8988T (cell line): ENCODE results near the gene PIAS1.
A peak's percentile ranks its signal among the peaks of the same experiment; 100 is the strongest.
"Not testable (repeated sequence)": the region's sequence is repeated elsewhere in the genome, so short reads cannot be mapped to it uniquely, and the experiment has no call there.

ENCODE experiments used
- DNase-seq: peaks from one replicate; pipeline ENCODE4 v3.0.0; 2011

The PIAS1 gene

DNA sequence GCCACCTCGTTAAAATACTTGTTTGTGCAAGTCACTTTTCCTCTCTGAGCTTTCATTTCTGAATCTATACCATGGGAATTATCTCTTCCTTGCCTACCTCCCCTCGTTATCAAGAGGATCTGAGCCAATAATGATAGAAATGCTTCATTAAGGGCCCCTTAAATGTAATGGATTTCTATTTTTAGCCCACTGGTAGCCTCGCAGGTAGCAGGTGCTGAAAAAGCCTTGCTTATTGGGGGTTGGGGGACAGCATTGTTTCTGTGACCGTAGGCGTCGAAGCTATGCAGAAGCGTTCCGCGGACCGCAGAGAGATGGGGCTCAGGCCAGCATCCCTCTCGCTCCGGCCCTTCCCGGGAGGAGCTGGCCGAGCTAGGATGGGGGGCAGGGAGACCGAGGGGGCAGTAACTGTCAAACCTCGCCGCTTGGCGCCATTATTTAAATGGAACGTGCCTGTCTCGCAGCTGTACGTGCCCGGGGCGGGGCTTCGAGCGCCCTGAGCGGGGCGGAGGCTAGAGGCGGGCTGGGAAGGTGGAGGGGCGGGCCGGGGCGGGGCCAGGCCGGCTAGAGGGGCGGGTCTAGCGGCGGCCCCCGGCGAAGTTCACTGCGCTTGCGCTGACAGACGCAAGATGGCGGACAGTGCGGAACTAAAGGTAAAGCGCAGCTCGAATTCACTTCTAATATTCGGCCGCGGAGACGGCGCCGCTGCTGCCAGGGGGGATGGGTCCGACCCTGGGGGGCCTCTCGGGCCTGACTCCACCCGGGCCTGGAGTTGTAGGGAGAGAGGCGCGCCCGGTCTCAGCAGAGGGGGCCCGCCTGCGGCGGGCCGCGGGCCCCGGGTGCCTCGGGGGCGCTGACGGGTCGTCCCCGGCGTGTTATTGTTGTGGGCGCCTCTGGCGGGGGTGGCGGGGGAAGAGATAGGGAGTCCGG, at the start of gene PIAS1:
Gene PIAS1, plus strand, starts transcription at position 615 of the 927 bp plus-strand sequence. Its CDS starts 12 bp downstream, at position 627.
- peak; percentile 62 for DNase-seq

DNA sequence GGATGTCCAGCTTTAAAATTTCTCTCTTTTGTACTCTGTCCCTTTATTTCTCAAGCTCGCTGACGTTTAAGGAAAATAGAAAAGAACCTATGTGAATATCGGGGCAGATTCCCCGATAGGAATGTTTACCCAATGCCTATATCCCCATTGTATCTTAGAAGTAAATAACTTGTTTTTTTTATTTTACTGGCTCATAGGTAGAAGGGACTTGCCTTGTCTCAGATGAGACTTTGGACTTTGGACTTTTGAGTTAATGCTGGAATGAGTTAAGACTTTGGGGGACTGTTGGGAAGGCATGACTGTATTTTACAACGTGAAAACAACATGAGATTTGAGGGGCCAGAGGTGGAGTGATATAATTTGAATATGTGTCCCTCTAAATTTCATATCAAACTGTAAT, 46.5 kb upstream of the PIAS1 start:
- not testable (repeated sequence) for DNase-seq

DNA sequence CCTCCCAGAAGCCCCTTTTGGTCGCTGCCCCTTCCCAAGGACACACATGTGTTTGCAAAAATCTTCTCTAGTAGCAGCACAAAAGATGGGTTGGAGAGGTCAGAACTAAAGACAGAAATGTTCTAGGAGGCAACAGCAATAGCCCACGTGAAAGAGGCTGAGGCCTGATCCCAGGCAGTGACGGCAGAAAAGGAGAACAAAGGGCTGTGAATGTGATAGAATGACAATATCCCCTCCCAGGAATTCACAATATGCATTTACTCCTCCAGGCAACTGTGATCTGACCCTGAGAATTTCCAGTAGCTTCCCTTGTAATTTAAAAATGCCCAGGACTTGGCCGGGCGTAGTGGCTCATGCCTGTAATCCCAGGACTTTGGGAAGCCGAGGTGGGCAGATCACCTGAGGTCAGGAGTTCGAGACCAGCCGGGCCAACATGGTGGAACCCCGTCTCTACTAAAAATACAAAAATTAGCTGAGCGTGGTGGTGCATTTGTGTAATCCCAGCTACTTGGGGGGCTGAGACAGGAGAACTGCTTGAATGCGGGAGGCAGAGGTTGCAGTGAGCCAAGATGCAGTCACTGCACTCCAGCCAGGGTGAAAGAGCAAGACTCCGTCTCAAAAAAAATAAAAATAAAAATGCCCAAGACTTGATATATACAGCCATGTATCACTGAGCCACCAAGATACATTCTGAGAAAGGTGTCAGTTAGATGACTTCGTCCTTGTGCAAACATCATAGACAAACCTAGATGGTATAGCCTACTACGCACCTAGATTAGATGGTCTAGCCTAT, 43.6 kb upstream of the PIAS1 start:
- DNase-seq = no peak

DNA sequence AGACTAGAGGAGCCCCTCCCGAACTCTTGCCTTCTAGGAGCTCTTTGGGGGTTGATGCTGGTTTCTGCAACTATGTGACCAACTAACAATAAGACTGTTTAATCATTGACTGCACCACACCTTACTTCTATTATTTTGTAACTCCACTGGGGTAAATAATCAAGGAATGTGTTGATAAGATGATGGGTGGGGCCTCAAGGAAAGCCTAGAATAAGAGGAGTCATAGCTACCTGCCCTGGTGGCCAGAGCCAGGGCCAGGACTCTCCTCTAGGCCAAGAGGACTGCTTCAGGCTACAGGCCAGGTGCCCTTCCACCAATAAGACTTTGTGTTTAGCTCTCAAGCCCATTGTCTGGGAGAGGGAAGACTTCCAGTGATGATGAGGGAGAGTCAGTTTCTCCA, 41.2 kb upstream of the PIAS1 start:
- no peak for DNase-seq

DNA sequence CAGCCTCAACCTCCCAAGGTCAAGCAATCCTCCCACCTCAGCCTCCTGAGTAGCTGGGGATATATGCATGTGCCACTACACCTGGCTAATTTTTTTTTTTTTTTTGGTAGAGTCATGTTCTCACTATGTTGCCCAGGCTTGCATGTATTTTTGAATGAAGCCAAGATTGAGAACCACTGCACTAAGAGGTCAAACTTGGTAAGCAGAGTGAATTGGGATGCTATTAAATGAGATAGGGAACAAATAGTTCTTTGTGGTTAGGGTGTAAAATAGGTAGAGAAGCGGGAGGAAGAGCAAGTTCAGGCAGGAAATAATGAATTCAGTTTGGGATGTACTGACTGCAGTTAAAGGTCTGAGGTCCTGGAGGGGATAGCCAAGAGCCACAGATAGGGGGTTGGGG, 39.9 kb upstream of the PIAS1 start:
- no peak for DNase-seq

DNA sequence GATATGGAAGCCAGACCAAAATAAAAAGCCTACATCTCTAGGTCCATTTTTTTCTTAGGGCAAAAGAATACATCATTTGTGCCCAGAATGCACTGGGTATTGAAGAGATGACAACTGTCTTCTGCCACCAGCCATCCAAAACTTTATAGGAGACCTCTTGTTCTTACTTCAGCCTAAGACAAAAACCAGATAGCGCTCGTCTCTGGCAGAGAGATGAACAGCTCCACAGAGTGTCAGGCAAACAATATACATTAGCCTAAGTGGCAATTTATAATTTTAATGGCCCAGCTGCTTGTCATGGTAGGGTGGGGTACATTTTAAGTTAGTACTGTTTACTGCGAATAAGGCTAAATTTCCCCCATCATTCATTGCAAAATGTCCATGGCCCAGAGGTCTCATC, 38.9 kb upstream of the PIAS1 start:
- DNase-seq = no peak

DNA sequence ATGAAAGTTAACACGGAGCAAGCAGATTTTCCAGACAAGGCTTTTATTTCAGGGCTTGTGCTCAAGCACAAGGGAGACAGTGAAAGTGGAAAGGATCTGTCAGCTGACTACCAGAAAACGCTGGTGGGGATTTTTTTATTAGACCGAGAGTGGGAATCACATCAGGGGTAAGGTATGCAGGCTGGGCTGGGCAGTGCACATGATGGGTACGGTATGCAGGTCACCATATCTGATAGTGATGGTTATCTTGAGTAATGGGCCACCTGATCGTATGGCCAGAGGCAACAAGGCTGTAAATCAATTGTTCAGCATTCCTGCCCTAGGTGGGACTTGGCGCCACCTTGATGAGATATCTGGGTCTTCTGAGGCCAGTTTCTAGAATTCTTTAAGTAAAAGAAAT, 36.9 kb upstream of the PIAS1 start:
- no peak for DNase-seq

DNA sequence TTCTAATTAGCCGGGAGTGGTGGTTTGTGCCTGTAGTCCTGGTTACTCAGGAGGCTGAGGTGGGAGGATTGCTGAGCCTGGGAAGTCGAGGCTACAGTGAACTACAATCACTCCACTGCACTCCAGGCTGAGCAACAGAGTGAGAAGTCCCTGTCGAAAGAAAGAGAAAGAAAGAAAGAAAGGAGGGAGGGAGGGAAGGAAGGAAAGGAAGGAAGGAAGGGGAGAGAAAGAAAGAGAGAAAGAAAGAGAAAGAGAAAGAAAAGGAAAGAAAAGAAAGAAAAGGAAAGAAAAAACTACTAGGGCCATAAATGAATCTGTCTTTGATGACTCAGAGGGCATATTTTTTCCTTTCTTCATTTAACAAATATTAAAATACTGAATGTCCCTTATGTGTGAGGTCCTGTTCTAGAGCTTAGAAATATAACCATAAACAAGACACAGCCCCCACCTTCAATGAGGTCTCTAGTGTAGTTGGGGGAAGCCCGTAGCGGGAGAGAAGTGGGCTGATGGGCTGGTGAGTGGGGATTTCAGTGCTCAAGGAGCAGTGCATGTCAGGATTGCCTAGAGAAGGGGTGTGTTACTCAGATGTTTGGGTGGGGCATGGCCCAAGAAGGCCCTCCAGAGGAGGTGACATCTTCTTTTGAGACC, 35.2 kb upstream of the PIAS1 start:
- no peak for DNase-seq

DNA sequence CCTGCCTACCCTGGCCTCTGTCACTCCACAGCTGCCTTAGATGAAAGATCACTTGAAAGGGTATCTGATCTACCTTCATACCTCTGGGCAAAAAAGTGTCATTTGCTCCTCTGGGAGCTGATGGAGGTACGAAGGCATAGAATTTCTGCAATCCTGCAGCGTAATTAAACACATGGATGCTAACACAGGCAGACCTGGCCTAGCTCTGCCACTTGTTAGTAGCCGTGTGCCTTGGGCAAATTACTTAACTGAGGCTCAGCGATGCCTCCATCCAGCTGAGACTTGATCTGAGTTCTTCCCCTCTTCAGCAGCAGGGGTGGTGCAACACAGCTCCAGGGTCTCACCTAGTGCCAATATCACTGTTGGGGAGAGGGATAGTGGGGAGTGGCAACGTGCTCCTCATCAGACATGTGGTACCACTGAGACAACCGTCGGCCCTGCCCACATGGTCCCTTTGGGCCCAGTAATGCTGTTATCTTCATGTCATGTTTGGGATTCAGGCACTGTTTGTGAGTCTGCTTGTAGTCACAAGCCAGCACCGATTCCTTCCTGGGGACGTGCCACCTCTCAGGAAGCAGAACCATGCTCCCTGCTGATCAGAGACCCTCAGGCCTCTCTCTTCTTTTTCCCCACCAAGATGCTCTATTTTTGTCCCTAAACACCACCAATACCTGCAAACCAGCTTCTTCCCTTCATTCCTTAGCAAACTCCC, 34.1 kb upstream of the PIAS1 start:
- no peak for DNase-seq

DNA sequence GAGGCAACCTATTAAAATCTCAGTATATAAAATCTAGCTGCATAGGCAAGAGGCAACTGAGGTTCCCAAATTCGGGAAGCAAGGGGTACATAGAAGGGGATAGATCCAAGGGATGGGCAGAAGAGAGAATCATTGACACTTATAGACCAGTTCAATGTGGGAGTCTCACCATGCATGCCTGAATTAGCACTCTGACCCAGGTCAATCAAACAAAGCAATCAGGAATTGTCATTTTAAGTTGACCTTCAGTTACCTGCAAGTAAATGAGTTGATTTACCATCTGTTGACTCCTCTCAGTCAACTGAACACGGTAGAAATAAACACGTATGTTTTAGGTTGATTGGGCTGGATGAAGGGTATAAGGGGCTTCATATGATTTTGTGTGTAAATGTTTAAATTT, 33.4 kb upstream of the PIAS1 start:
- no peak for DNase-seq

DNA sequence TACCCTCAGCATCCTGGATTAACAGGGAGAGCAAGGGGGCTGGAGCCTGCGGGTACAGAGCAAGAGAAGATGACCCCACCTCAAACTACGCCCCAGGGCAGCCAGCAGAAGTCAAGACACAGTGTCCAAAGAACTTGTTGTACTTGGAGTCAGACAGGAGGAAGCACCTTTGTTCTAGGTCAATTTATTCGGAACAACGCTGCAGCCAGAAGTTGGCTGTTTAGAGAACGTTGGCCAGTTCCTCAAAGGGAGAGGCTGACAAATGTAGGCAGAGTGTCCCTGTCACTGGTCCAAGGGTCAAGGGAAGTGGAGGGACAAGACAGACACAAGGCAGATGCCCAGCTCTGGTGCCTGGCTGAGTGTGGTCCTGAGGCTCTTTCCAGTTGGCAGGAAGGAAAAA, 32.1 kb upstream of the PIAS1 start:
- DNase-seq = no peak

DNA sequence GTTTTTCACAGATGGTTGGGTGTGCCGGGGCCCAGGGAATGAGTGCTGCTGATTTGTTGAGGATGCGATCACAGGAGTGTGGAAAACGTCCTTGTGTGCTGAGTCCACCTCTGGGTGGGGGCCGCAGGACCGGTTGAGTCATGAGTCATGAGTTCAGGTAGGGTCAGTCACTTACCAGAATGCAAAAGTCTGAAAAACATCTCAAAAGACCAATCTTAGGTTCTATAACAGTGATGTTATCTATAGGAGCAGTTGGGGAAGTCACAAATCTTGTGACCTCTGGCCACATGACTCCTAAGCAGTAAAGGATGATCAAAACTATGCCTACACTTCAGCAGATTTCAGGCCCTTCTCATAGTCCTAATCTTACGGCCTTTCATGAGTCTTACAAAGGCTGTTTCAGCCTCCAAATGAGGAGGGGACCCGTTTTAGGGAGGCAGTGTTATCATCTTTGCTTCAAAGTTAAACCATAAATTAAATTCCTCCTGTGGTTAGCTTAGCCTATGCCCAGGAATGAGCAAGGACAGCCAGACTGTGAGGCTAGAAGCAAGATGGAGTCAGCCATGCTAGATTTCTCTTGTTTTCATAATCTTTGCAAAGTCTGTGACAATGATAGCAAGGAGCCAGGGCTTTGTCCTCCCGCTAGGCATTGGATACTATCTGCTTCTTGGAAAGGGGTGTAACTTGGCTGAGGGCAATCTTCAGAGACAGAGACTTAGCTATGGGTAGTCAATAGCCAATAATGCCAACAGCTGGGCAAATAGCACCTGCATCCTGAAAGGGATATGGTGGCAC, 30.6 kb upstream of the PIAS1 start:
- DNase-seq = no peak

DNA sequence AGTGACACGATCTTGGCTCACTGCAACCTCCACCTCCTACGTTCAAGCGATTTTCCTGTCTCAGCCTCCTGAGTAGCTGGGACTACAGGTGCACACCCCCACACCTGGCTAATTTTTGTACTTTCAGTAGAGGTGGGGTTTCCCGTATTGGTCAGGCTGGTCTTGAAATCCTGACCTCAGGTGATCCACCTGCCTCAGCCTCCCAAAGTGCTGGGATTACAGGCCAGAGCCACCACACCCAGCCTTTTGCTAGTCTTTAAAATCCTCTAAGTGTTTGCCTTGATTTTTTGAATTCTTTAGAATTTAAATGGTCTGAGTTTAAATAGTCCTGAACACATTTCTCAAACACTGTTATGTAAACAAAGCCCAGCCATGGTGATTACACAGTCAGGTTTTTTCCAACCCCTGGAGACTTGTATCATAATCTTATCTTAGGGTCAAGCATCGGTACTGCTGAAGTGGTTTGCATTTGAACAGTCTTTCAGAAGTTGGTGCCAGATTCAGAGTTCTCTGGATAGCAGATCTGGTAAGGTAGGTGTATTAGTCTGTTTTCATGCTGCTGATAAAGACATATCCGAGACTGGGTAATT, 28.2 kb upstream of the PIAS1 start:
- DNase-seq = no peak

DNA sequence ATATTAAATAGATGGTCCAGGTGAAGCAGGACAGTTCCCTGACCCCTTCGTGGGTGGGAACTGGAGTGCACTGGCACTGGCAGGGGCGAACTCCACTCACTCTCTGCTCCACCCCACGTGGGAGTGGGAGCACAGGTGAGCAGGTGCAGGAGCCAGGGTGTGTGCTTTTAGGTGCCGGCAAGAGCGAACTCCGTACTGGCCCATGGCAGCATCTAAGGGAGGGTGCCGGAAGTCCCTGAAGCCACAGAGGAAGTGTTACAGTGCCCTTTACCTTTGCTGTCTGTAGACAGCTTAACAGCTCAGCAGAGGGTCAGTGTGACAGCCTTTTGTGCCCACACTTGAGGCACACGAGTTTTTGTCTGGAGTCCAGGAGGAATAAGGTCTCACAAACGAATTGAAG, 26.7 kb upstream of the PIAS1 start:
- no peak for DNase-seq

DNA sequence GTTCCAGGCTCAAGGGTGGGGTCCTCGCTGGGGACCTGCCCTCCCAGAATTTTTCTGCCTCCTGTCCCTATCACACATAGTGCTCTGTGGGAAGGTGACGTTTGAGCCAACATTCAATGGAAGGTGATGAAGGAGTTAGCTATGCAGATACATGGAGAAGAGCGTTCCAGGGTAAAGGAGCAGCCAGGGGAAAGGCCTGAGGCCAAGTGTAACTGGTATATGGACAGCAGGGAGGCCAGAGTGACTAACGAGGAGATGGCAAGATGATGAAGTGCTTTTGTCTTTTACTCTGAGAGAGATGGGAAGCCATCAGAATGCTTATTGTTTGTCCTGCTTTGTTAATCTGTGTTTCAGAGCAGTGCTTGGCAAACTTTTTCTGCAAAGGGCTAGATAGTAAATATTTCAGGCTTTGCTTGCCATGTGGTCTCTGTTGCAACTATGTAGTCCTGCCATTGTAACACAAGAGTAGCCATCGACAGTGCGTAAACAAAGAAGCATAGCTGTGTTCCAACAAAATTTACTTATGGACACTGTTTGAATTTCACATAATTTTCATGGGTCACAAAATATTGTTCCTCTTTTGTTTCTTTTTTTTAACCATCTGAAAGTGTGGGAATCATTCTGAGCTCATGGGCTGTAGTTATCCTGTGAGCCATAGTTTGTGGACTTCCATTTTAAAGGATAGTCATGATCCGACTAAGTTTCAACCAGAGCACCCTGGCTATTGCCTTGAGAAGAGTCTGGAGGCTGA, 25.8 kb upstream of the PIAS1 start:
- DNase-seq = no peak

DNA sequence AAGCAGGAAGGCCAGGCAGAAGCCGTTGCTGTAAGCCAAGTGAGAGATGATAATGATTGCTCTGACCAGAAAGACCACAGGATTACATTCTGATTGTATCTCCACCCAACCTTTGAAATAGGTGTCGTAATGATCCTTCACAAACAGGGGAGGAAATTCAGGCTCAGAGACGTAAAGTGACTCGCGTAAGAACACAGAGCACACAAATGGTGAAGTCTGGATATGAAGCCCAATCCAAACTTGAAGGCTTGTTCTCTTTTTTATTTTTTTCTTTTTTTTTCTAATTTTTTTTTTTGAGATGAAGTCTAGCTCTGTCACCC, 25.3 kb upstream of the PIAS1 start:
- no peak for DNase-seq

DNA sequence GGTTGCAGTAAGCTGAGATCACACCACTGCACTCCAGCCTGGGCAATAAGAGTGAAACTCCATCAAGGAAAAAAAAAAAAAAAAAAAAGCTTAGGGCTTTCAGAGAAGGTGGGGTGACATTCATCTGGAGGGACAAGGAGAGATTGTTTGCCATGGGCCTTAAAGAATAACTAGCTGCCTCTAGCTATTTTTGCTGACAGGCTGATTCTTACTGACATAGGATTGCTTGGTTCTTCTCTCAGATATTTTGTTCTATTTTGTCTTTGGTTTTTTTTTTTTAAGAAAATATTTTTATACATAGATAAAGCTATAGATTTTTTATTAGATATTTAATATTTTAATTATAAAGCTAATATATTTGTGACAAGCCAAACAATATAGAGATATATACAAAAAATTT, 24.2 kb upstream of the PIAS1 start:
- DNase-seq = no peak

DNA sequence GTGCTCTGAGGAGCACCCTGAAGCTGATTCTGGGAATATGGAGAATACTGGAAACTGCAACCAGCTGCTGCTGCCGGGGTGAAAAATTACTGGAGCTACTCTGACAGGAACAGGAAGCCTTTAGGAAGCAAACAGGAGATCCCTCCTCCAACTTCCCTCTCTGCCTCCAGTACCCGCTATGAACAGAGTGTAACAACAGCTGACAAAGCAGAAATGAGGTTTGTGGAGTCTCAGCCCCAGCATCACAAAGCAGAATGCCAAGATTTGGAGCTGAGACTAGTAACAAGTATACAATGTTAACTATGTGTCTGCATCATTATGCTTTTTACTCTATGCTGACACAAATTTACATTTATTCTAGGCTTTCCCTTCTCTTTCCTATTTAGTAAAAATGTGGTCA, 22.7 kb upstream of the PIAS1 start:
- no peak for DNase-seq

DNA sequence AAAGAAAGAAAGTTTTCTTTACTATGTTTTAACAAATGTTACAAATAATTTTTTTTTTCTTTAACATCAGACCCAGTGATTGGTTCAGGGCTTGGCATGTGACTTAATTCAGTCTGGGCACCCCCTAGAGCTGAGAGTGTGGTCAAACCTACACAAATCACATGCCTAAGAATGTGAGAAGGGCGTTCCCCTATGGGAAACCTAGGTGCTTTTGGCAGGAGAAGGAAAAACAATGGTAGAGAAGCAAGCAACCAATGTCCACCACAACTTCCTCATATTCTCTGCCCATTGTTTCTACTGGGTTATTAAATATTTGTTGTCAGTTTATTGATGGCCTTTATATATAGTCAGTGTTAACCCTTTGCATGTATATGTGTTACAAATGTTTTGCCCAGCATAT, 21.4 kb upstream of the PIAS1 start:
- DNase-seq = no peak

DNA sequence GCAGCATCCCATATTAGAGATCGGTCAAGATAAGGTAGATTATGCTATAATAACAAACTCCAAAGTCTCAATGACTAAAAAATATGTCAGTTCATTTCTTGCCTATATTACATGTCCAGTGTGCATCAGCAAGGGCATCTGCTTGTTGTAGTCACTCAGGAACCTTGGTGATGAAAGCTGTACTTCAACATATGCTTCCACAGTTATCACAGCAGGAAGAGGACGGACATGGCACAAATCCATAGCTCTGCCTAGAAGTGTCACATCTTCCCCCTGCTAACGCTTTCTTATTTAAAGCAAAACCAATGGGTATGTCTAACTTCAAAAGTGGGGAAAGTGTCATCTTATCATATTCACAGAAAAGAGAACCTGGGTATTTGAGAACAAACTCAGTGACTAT, 20.0 kb upstream of the PIAS1 start:
- DNase-seq = no peak

DNA sequence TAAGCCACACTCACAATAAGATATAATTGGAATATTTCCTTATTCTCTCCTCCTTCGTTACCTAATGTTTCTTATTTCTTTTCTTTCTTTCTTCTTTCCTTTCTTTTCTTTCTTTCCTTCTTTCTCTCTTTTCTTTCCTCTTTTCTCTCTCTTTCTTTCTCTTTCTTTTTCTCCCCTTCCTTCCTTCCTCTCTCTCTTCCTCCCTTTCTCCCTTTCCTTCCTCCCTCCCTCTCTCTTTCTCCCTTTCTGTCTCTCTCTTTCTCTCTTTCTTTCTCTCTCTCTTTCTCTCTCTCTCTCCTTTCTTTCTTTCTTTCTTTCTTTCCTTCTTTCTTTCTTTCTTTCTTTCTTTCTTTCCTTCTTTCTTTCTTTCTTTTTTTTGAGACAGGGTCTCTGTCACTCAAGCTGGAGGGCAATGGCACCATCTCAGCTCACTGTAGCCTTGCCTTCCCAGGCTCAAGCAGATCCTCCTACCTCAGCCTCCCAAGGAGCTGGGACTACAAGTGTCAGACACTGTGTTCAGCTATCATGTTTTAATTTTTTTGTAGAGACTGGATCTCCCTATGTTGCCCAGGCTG, 19.3 kb upstream of the PIAS1 start:
- DNase-seq = no peak
